GM12874 (cell line): Measurements from ENCODE around the gene MAP3K12.

Source experiments
- TF ChIP-seq, protein P1 (sequence below): IDR thresholded peaks from 2 replicates; pipeline ENCODE4 v1.5.1; 2011; ENCODE audit warnings: low read depth, mild to moderate bottlenecking, control low read depth, low read length, moderate library complexity; ENCODE audit not compliant: insufficient read depth

Gene MAP3K12, protein sequence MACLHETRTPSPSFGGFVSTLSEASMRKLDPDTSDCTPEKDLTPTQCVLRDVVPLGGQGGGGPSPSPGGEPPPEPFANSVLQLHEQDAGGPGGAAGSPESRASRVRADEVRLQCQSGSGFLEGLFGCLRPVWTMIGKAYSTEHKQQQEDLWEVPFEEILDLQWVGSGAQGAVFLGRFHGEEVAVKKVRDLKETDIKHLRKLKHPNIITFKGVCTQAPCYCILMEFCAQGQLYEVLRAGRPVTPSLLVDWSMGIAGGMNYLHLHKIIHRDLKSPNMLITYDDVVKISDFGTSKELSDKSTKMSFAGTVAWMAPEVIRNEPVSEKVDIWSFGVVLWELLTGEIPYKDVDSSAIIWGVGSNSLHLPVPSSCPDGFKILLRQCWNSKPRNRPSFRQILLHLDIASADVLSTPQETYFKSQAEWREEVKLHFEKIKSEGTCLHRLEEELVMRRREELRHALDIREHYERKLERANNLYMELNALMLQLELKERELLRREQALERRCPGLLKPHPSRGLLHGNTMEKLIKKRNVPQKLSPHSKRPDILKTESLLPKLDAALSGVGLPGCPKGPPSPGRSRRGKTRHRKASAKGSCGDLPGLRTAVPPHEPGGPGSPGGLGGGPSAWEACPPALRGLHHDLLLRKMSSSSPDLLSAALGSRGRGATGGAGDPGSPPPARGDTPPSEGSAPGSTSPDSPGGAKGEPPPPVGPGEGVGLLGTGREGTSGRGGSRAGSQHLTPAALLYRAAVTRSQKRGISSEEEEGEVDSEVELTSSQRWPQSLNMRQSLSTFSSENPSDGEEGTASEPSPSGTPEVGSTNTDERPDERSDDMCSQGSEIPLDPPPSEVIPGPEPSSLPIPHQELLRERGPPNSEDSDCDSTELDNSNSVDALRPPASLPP

DNA sequence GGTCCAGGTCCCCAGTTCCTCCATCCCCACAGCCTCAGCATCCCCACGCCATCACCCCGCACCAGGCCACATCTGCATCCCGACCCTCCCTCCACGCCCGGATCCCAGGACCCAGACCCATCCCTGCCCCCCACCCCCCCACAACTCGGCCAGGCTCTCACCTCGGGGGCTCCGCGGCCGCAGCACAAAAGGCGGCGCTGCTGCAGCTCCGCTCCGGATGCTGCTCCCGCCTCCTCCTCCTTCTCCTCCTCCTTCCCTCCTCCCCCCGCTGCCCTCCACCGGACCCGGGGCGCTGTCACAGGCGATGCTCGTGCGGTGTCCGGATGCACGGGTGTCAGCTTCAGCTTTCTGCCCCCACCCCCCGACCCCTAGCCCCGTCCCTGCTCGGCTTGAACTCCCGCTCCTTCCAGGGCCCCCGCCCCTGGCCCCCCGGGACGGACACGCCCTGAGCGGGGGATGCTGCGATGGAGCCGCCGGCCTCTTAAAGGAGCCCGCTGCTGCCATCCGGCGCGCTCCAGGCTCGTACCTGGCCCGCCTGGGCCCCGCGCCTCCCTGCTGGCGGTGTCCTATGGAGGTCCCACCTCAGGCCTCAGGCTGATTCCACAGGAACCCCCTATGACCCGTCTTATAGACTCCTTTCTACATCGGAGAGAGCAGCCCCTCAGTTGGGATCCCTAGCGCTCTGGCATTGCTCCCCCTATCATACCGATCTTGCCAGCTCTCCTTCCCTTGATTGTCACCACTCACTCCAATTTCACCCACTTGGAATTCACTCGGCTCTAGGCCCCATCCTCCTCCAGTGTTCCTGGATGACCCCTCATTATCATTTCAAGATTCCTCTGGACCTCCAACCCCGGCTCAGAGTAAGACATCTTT lies at the start of gene MAP3K12:
TSS of gene MAP3K12 (minus strand) at position 193 of the 876 bp plus-strand sequence. CDS start 12,067 bp downstream, outside the sequence.
- TF ChIP-seq, protein P1, sequence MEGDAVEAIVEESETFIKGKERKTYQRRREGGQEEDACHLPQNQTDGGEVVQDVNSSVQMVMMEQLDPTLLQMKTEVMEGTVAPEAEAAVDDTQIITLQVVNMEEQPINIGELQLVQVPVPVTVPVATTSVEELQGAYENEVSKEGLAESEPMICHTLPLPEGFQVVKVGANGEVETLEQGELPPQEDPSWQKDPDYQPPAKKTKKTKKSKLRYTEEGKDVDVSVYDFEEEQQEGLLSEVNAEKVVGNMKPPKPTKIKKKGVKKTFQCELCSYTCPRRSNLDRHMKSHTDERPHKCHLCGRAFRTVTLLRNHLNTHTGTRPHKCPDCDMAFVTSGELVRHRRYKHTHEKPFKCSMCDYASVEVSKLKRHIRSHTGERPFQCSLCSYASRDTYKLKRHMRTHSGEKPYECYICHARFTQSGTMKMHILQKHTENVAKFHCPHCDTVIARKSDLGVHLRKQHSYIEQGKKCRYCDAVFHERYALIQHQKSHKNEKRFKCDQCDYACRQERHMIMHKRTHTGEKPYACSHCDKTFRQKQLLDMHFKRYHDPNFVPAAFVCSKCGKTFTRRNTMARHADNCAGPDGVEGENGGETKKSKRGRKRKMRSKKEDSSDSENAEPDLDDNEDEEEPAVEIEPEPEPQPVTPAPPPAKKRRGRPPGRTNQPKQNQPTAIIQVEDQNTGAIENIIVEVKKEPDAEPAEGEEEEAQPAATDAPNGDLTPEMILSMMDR: no peak; the same call in 1 of the 2 replicates

DNA sequence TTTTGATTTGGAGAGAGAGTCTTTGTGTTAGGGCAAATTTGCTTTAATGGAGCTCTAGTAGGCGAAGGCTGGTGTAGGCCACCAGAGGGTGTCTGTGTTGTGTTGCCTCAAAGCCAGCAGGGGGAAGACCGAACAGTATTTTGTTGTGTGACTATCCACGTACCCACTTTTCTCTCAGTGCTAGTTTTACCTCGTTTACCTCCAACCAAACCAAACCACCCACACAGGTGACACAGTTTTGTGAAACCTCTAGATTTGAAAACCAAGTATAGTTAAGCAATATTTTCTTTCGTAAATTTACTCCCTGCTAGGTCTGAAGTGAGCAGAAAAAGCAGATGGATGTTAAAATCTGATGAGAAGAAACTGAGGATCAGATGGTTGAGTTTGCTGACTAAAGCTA lies 44.3 kb upstream of the MAP3K12 start:
- TF ChIP-seq, protein P1: peak; percentile 86

DNA sequence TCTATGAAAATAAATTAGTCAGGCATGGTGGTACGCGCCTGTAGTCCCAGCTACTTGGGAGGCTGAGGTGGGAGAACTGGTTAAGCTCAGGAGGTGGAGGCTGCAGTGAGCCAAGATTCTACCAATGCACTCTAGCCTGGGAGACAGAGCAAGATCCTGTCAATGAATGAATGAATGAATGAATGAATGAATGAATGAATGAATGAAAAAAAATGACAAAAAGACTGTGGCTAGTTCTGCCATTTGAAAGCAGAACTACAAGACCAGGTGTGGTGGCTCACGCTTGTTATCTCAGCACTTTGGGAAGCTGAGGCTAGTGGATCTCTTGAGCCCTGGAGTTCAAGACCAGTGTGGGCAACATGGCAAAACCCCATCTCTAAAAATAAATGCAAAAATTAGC lies 40.3 kb upstream of the MAP3K12 start:
- TF ChIP-seq, protein P1: no peak

DNA sequence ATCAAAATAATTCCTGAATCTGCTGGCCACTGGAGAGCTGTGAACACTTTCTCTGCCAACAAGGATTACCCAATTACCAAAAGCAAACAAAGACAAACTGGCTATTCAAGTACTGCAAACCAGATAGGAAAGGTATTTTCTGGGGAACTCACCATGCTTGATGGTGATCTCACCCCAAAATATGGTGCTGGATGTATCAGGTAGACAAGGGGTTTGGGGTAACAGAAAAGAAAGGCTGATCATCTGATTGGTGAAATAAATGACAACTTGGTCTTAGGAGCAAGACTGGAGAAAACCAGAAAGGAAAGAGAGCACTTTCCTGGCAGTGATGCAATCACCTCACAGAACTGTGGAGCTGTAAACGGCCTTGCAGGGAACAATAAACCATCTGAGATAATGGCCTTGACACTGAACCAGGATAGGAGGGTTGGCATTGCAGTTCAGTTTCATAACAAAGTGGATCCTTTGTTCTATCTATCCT lies 39.0 kb upstream of the MAP3K12 start:
- TF ChIP-seq, protein P1: no peak

DNA sequence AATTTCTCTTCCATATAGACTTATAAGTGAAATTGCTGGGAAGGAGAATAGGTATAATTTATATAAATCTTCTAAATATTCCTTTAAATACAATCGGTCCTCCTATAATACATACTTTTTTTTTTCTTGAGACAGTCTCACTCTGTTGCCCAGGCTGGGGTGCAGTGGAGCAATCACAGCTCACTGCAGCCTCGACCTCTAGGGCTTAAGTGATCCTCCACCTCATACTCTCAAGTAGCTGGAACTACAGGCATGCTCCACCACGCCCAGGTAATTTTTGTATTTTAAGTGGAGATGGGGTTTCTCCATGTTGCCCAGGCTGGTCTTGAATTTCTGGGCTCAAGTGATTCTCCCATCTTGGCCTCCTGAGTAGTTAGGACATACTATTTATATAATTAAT lies 37.7 kb upstream of the MAP3K12 start:
- TF ChIP-seq, protein P1: no peak

DNA sequence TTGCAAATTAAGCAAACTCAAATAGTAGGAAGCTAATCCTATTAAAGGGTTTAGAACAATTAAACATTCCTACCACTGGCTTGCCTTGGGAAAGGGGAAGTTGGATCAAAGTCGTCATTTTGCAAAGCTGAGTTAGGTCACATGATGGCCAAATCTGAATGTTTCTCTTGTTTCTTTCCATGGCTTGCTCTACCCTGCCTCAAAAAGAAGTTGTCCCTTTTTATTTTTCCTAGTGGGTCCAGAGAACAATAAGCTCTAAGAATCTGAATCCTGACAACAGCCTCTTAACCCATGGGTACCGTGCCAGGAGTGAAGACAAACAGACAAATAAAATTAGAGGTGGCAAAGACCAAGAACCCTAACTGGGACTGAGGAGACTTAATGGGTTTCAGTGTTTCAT lies 34.2 kb upstream of the MAP3K12 start:
- TF ChIP-seq, protein P1: no peak
